Cardiac fibroblast (primary cell): ENCODE measurements around the gene ASL.
"Not testable (repeated sequence)": the region's sequence is repeated elsewhere in the genome, so short reads cannot be mapped to it uniquely, and the experiment has no call there.

Experiments
- DNase-seq, 2 donors: peaks; one replicate each; pipeline versions ENCODE4 v3.0.0 to v3.0.0-alpha.2; 2010; ENCODE audit warnings: low read depth in 2 of 2
- H3K4me3 ChIP-seq, 2 donors: replicated peaks in 1 of 2; 1 replicate in 1 of 2; 2 replicates in 1 of 2; pipeline ENCODE4 v1.5.1; 2011; ENCODE audit warnings: low read depth in 2 of 2, low read length in 2 of 2, mild to moderate bottlenecking in 2 of 2, moderate library complexity in 1 of 2
- TF ChIP-seq, protein P1 (sequence below): IDR thresholded peaks from one replicate; pipeline ENCODE4 v1.5.1; 2011; ENCODE audit warnings: low read depth, mild to moderate bottlenecking, low read length, inconsistent platforms

Gene ASL

DNA sequence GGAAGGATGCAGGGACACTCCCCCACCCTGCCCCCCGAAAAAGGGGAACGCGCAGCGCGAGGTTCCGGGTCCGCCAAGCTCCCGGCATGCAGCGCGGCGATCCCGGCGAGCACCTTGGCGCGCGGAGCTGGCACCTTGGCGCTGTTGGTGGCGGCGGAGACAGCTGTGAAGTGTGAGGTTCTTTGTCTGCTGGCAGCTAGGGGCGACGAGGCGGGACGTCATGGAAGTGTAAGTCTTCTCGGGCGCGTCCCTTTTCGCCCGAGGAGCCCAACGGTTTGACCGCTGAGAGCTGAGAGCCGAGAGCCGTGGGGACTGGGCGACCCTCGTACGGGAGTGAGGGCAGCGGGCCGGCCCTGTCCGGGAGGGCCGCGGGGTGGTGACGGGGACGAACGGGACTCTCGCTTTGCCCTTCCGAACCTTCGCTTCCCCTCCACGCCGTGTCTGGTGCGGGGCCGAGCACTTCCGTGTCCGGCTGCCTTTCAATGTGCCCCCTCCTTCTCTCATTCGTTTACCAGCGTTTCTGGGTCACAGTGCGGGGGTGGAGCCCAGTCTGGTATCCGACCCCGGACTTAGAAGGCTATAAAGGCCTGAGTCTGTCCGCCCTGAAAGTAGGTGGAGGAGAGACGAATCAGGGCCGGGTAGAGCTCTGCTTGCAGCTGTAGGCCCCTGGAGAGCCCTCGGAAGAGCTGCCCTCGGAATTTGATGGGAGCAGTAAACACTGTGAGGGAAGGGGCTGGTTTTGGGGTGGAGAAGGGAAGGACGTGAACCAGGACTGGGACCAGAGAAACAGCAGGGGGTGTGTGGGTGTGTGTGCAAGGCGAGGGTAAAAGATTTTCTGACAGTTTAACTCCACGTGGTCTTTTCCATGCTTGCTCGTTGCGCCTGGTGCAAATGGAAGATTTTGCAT is 39.4 kb downstream of the ASL start, which contains the start of gene CRCP:
CRCP (plus strand) TSS at position 105 of the 907 bp plus-strand sequence; CDS start at position 221, 116 bp downstream.
- TF ChIP-seq, protein P1, sequence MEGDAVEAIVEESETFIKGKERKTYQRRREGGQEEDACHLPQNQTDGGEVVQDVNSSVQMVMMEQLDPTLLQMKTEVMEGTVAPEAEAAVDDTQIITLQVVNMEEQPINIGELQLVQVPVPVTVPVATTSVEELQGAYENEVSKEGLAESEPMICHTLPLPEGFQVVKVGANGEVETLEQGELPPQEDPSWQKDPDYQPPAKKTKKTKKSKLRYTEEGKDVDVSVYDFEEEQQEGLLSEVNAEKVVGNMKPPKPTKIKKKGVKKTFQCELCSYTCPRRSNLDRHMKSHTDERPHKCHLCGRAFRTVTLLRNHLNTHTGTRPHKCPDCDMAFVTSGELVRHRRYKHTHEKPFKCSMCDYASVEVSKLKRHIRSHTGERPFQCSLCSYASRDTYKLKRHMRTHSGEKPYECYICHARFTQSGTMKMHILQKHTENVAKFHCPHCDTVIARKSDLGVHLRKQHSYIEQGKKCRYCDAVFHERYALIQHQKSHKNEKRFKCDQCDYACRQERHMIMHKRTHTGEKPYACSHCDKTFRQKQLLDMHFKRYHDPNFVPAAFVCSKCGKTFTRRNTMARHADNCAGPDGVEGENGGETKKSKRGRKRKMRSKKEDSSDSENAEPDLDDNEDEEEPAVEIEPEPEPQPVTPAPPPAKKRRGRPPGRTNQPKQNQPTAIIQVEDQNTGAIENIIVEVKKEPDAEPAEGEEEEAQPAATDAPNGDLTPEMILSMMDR: peak; percentile 57
- peak; percentile 79 to 85 for DNase-seq
- H3K4me3 ChIP-seq: peak within 1 kb of the TSS; percentile 86 to 93

DNA sequence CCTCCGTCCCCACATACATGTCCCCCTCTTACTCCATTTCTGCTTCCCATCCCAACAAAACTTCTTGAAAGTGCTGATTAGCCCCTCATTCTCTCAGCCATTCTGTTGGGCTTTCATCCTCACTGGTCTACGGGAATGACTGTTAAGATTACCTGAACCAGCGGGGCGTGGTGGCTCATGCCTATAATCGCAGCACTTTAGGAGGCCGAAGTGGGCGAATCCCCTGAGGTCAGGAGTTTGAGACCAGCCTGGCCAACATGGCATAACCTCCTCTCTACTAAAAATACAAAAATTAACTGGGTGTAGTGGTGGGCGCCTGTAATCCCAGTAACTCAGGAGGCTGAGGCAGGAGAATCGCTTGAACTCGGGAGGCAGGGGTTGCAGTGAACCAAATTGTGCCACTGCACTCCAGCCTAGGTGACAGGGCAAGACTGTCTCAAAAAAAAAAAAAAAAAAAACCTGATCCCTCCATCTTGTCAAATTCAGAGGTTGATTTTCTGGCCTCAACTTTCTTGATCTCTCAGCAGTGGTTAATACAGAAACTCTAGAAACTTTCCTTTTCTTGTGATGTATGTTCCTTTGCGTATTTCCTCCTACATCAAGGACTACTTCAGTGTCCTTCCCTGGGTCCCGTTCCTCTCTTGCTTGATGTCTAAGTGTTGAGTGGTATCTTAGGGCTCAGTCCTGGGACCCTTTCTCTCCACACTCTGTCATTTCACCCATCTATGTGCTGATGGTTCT is 41.2 kb downstream of the ASL start:
- not testable (repeated sequence) for H3K4me3 ChIP-seq, DNase-seq

DNA sequence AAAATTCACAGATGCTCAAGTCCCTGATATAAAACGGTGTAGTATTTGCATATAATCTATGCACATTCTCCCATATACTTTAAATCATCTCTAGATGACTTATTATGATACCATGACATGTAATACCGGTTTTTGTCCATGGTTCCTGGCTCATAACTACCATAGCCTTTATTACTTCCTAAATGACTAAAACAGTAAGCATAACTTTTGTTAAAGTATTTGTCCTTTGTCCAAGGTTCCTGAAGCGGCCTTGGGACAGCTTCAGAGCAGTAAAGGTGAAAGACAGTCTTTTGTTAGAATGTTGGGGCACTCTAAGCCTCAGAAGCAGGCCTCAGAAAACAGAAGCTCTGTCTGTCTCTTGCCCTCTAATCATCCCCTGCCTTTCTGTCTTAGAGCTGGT is 43.0 kb downstream of the ASL start:
- no peak overlapping the region for H3K4me3 ChIP-seq
- TF ChIP-seq, protein P1: no peak
- DNase-seq: no peak

DNA sequence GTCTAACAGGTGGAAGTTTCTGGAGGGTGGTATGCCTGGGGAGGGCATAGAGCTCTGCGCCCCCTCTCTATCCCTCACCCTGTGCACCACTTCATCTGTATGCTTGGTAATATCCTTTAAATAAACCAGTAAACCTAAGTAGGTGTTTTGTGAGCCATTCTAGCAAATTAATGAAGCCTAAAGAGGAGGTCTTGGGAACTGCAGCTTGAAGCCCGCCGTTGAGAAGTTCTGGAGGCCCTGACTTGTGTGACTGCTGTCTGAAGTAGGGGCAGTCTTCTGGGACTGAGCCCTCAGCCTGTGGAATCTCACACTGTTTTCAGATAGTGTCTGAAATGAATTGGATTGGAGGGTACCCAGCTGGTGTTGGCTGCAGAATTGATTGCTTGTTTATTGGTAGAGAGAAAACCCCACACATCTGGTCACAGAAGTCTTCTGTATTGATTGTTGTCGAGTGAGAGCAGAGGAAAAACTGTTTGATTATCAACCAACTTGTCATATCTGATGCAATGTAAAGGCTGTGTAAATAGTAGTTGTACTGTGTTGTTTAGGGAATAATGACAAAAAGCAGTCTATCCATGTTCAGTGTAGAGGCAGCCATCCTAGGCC is 43.7 kb downstream of the ASL start:
- TF ChIP-seq, protein P1: no peak
- no peak overlapping the region for H3K4me3 ChIP-seq
- DNase-seq: no peak

DNA sequence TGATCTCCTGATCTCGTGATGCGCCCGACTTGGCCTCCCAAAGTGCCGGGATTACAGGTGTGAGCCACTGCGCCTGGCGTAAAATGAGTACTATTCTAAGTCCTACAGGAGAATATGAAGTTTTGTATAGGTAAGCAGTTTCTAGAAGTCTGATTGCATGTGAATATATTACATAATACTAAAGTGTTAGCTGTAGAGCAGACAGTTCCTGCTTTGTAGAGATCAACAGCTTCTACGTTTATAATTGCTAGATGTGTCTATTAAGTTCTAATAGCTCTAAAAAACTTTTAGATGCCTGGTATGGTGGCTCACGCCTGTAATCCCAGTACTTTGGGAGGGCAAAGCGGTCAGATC is 47.5 kb downstream of the ASL start:
- DNase-seq: no peak
- TF ChIP-seq, protein P1: no peak
- H3K4me3 ChIP-seq: no peak overlapping the region

DNA sequence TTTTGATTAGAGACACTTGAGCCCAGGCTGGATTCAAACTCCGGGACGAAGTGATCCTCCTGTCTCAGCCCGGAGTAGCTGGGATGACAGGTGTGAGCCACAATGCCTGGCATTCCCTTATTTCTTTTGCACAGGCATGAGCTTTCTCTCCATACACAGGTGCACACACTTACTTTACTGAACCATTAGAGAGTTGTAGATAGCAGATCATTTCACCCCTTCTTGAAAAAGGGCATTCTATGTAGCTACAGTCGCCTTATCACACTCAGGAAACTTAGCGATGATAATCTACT is 48.9 kb downstream of the ASL start:
- not testable (repeated sequence) for DNase-seq, H3K4me3 ChIP-seq

DNA sequence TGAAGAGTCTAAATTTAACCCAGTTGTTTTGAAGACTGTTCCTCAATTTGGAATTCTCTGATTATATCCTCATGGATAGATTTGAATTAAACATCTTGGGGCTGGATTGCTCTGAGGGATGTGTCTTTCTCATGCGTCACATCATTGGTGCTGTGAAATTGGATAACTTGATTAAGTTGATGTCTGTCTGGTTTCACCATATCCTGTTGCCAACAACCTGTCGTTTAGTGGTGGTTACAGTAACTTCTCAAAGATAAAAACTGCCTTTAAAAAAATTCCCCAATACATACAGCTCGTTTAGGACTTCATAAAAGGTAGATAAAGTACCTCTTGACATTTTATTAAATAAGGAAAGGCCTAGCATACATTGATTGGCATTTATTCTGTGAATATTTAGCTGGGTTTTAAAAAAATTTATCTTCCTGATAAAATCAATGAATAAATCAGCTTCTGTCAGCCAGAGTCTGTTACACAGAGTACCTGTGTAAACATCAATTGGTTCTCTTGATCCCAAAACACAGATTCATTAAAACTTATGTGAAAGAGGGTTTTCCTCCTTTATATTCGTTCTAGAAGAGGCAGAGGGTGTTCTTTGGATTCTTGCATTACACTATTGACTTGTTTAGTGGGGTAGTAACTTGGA is 49.6 kb downstream of the ASL start:
- TF ChIP-seq, protein P1: no peak
- H3K4me3 ChIP-seq: no peak overlapping the region
- no peak for DNase-seq

DNA sequence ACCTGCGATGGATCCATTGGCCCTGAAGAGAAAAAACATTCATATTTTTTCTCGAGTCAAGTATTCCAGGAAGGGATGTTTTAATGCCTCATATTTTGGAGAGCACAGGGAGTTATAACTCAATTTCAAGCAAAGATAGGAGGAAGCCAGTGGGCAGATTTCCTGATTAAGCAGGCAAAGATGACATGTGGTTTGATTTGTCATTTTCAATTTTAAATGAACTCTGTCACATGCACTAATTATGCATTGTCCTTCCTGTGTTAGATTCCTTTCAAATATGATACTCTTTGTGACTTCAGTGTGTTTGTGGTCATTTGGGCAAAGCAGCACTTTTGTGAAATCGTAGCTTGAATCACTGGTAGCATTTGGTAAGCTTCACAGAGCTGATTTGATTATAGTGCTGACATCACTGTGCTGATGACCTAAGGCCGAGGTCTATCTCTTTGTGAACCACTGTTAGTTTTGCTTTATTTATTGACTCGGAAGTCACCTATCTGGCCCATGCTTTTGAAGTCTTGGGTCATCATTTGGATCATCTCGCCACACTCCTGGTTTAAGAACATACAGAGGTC is 50.2 kb downstream of the ASL start:
- not testable (repeated sequence) for H3K4me3 ChIP-seq, DNase-seq

DNA sequence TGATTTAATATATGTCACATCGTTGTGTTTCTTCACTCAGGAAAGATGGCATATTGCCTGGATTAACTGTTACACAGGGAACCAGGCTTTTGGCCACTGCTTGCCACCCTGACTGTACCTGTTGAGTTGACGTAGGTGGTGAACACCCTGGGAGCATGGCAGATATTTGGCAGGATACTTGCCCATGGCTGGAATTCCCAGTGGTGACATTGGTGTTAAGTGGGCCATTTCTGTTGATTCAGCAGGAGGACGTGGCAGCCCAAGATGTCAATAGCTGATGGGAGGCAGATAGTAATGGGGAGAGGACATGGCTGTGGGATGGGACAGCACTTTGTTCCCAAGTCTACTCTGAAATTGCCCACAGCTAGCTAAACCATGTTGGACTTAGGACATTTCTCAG is 51.6 kb downstream of the ASL start:
- DNase-seq, H3K4me3 ChIP-seq: not testable (repeated sequence)
